Measurements from ENCODE around the gene LRCH3.

Gene LRCH3

DNA sequence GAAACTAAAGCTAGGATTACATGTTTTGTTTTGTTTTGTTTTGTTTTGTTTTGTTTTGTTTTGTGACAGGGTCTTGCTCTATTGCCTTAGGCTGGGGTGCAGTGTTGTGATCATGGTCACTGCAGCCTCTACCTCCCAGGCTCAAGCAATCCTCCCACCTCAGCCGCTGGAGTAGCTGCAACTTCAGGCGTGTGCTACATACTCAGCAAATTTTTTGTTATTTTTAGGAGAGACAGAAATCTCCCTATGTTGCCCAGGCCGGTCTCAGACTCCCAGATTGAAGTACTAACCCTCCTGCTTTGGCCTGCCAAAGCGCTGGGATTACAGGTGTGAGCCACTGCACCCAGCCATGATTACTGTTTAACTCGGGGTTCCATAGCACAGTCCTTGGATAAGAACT, 50.7 kb downstream of the LRCH3 start:
- DNase-seq (ENCODE audit: low read depth): no peak
- TF ChIP-seq, protein P1, sequence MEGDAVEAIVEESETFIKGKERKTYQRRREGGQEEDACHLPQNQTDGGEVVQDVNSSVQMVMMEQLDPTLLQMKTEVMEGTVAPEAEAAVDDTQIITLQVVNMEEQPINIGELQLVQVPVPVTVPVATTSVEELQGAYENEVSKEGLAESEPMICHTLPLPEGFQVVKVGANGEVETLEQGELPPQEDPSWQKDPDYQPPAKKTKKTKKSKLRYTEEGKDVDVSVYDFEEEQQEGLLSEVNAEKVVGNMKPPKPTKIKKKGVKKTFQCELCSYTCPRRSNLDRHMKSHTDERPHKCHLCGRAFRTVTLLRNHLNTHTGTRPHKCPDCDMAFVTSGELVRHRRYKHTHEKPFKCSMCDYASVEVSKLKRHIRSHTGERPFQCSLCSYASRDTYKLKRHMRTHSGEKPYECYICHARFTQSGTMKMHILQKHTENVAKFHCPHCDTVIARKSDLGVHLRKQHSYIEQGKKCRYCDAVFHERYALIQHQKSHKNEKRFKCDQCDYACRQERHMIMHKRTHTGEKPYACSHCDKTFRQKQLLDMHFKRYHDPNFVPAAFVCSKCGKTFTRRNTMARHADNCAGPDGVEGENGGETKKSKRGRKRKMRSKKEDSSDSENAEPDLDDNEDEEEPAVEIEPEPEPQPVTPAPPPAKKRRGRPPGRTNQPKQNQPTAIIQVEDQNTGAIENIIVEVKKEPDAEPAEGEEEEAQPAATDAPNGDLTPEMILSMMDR (conservative IDR thresholded peaks at IDR 0.05; ENCODE audit: control insufficient read depth, insufficient read depth, low read depth, low read length): no peak
- H3K4me3 ChIP-seq (ENCODE audit: control insufficient read depth, low read depth, low read length): no peak overlapping the region

DNA sequence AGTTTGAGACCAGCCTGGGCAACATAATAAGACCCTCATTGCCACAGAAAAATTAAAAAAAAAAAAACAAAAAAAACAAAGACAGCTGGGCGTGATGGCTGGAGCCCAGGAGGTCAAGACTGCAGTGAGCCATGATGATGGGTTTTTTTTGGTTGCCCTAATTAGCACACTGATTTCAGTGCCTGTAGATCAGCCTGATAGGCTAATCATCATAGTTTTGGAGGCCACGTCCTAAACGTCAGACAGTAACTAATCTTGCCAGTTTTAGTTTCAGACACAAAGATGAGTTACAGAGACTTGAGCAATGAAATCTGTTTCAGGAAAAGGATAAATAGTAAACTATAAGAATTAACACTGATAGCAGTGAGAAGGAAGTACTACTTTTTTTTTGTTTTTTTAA, 55.4 kb downstream of the LRCH3 start:
- TF ChIP-seq, protein P1 (conservative IDR thresholded peaks at IDR 0.05; ENCODE audit: control insufficient read depth, insufficient read depth, low read depth, low read length): no peak
- no peak for DNase-seq (ENCODE audit: low read depth)

DNA sequence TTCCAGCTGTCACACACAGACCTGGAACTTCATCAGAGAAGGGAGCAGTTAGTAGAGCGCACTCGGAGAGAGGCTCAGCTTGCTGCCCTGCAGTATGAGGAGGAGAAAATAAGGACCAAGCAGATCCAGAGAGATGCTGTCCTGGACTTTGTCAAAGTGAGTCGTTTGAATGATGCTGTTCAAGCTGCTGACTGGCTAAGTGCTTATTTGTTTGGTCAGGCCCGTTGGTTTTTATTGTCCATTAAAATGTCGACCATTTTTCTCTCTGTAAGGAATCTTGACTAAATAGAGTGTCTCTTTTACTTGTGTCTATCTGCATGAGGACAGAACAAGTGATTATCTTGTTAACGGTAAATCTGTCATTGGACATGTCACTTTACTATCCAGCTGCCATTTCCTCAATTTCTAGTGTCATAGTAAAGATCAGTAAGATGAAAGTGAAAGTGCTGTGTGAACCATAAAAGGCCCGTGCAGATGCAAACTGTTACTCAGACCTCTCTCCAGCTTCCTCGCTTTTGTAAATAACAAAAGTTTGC, 56.9 kb downstream of the LRCH3 start:
- no peak overlapping the region for H3K4me3 ChIP-seq (ENCODE audit: control insufficient read depth, low read depth, low read length)
- TF ChIP-seq, protein P1 (conservative IDR thresholded peaks at IDR 0.05; ENCODE audit: control insufficient read depth, insufficient read depth, low read depth, low read length): no peak

More for the DNA sequence above, 55.4 kb downstream of the LRCH3 start:
- no peak overlapping the region for H3K4me3 ChIP-seq (ENCODE audit: control insufficient read depth, low read depth, low read length)

DNA sequence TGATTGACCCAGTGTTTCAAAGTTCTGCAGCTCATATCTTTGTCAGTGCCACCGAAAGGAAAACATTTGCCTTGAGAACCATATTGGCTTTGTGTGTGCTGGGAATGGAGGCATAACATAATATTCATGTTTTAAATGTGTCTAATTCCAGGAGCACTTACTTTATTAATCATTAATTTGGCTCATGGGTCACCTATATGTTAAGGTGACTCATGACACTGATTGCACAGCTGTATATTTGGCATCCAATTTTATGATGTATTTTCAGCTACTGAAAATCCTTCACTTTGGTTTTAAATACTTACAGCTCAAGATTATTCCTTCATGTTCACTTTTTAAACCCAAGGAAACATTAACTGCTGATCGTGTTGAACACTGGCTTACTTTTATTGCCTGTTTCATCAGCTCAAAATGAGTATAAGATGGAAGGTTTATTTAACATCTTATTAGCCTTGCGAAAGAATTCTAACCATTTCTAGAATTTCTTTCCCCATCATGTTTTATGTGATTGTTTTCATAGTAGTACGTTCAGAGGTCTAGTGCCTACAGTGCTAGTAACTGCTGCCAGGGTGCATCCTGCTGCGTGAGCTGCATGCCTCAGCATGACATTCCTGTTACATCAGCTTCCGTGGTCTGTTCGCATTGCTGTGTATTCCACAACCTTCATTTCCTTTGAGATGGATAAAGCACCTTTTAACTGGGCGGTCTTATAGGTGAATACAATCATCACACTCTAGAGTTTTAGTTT, 63.7 kb downstream of the LRCH3 start:
- no peak overlapping the region for H3K4me3 ChIP-seq (ENCODE audit: control insufficient read depth, low read depth, low read length)
- TF ChIP-seq, protein P1 (conservative IDR thresholded peaks at IDR 0.05; ENCODE audit: control insufficient read depth, insufficient read depth, low read depth, low read length): no peak
- DNase-seq (ENCODE audit: low read depth): peak; percentile 60

More for the DNA sequence above, 56.9 kb downstream of the LRCH3 start:
- DNase-seq (ENCODE audit: low read depth): peak; percentile 15

DNA sequence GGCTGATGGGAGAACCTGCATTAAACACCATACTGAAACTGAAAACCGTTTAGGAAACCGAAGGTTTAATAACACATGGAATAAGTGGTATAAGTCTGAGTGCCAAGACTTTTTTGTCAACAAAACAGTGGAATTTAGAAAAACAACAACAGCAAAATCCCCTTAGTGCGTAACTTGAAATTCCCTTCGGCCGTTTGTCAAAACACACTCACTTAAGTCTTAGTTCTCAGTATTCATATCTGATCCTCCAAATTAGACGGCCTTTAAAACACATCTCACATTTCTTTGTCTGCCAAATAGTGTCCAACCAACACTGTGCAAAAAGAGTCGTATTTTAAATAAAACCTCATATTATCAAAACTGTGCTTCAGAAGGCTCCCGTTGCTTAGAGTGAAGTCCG, 64.5 kb downstream of the LRCH3 start:
- TF ChIP-seq, protein P1 (conservative IDR thresholded peaks at IDR 0.05; ENCODE audit: control insufficient read depth, insufficient read depth, low read depth, low read length): no peak
- DNase-seq (ENCODE audit: low read depth): no peak
- H3K4me3 ChIP-seq (ENCODE audit: control insufficient read depth, low read depth, low read length): no peak overlapping the region

DNA sequence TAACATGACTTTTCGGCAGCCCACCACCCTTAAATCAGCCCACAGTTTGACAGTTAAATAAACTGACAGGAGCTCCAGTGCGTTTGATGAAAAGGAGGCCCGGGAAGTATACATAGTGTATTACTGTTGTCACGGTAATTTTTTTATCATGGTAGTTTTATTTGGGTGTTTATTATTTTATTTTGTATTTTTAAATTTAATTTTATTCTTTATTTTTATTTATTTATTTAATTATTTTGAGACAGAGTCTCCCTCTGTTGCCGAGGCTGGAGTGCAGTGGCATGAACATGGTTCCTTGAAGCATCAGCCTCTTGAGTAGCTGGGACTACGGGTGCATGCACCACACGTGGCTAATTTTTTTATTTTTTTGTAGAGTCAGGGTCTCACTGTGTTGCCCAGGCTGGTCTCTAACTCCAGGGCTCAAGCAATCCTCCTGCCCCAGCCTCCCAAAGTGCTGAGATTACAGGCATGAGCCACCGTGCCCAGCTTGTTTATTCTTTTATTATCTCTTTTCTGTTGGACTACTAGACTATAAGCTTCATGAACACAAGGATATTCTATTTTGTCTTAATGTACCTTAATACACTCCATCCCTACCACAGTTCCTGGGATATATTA, 65.3 kb downstream of the LRCH3 start:
- no peak overlapping the region for H3K4me3 ChIP-seq (ENCODE audit: control insufficient read depth, low read depth, low read length)
- TF ChIP-seq, protein P1 (conservative IDR thresholded peaks at IDR 0.05; ENCODE audit: control insufficient read depth, insufficient read depth, low read depth, low read length): no peak
- no peak for DNase-seq (ENCODE audit: low read depth)

Data from fibroblast of mammary gland (primary cell).